Mucosa of descending colon (tissue), 3 donors: Measurements from ENCODE around the gene SLC29A3. TPM values are rescaled to one million over a fixed set of nuclear protein-coding genes. Genes with fewer than 3 reads are reported as not detected.
"Not testable (repeated sequence)": the region's sequence is repeated elsewhere in the genome, so short reads cannot be mapped to it uniquely, and the experiment has no call there.

ENCODE experiments used
- ATAC-seq: fragments of 200-7000 bp; cut with Tn5 transposase; one replicate; pipeline ENCODE4 v1.9.1; 2020; ENCODE audit warnings: mild to moderate bottlenecking, moderate library complexity
- DNase-seq, 3 donors: peaks; one replicate each; pipeline ENCODE4 v3.0.0-alpha.2; 2020
- H3K36me3 ChIP-seq: fragments of 200-600 bp; one replicate; pipeline ENCODE4 v1.8.0; 2021; ENCODE audit warnings: low read depth, mild to moderate bottlenecking
- H3K4me1 ChIP-seq: fragments of 200-600 bp; one replicate; pipeline ENCODE4 v1.8.0; 2021; ENCODE audit warnings: low read depth, mild to moderate bottlenecking
- H3K4me3 ChIP-seq: fragments of 200-600 bp; one replicate; pipeline ENCODE4 v1.8.0; 2021; ENCODE audit warnings: mild to moderate bottlenecking
- H3K9me3 ChIP-seq: fragments of 200-600 bp; one replicate; pipeline ENCODE4 v1.8.0; 2021; ENCODE audit warnings: mild to moderate bottlenecking
- intact Hi-C, 2 donors: fragments of 100-400 bp; cut with DNase I in 1 of 2; cut with micrococcal nuclease in 1 of 2; formaldehyde crosslinking; loops; one replicate each; pipeline versions ENCODE4 v1.11.0 to v1.11.1; 2022; cut with DNase I, micrococcal nuclease
- total RNA-seq, 3 donors: library from RNA; stranded (reverse); fragmentation: NEBNext Ultra II Directional in 2 of 3; extraction: Animal tissue kit (Norgen Biotek cat#: 25700) in 2 of 3; gene quantifications; one replicate each; pipeline versions ENCODE4 v1.2.1 to v1.2.4, GENCODE V29; 2021 to 2023
- TF ChIP-seq, protein P1 (sequence below): fragments of 200-600 bp; IDR thresholded peaks from one replicate; pipeline ENCODE4 v1.8.0; 2022; ENCODE audit warnings: antibody characterized with exemption, mild to moderate bottlenecking
- donor health status: DM: no; HTN: no; CAD: no; lungs with moderate emphysema.
- donor health status: DM: no; HTN: no; CAD: no.
- donor health status: DM: no; HTN: yes; CAD: no.

The SLC29A3 gene
- total RNA-seq, 3 donors from 2014 or later = 6.0 to 6.4 (median 6.3) TPM

DNA sequence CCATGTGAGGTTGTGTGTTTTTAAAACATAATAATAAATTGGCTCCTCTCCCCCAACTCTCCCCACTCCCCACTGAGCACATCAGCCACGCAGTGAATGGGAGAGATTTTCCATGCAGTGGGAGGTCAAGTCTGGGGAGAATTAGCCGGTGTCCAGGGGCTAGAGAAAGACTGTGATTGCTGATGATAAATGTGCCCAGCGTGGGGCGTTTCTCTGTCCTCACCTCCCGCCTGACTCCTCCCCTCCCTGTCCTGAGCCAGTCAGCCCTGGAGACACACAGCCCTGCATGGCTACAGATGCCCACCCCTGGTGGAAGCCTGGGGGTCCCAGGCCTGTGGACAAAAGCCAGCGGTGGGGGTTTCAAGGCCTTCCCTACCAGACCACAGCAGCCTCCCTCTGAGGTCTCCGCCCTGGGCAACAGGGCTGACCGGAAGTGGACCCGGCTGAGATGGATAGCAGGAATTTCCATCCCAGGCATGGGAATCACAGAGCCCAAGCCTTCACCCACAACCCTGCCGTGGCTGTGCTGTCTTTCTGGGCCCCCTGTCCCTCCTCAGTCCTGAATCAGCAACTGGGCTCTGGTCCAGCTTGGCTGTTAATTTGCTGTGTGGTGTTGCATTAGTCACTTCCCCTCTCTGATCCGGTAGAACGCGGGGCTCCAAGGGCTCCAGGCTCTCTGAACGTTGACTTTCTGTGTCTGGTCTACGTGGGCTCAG lies 46.8 kb upstream of the SLC29A3 start:
- Histone ChIP-seq H3K9me3 (no peaks in the 10 kb centered on the region), H3K4me3 (no peak overlapping the region), H3K4me1 (no peaks in the 10 kb centered on the region), H3K36me3 (no peaks in the 10 kb centered on the region)
- intact Hi-C loops = loop anchor here in 1 of 2 donors (10.0 kb wide), 1 partner anchor 57 kb away; the partner anchor contains the start of gene UNC5B
- TF ChIP-seq, protein P1, sequence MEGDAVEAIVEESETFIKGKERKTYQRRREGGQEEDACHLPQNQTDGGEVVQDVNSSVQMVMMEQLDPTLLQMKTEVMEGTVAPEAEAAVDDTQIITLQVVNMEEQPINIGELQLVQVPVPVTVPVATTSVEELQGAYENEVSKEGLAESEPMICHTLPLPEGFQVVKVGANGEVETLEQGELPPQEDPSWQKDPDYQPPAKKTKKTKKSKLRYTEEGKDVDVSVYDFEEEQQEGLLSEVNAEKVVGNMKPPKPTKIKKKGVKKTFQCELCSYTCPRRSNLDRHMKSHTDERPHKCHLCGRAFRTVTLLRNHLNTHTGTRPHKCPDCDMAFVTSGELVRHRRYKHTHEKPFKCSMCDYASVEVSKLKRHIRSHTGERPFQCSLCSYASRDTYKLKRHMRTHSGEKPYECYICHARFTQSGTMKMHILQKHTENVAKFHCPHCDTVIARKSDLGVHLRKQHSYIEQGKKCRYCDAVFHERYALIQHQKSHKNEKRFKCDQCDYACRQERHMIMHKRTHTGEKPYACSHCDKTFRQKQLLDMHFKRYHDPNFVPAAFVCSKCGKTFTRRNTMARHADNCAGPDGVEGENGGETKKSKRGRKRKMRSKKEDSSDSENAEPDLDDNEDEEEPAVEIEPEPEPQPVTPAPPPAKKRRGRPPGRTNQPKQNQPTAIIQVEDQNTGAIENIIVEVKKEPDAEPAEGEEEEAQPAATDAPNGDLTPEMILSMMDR = no peak
- no peak for ATAC-seq
- DNase-seq = no peak

DNA sequence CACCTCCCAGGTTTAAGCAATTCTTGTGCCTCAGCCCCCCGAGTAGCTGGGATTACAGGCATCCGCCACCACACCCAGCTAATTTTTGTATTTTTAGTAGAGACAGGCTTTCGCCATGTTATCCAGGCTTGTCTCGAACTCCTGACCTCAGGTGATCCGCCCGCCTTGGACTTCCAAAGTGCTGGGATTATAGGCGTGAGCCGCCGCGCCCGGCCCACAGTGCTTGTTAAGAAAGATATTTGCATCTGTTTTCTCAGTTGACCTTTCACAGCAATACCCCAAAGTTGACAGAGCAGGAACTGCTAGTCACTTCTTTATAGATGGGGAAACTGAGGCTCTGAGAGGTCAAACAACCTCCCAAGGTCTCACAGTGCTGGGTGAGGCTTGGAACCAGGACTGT lies 46.1 kb upstream of the SLC29A3 start:
- not testable (repeated sequence) for H3K9me3 ChIP-seq, DNase-seq, ATAC-seq, H3K4me3 ChIP-seq, H3K4me1 ChIP-seq, H3K36me3 ChIP-seq
- intact Hi-C loops = loop anchor here in 1 of 2 donors (10.0 kb wide), 1 partner anchor 58 kb away; the partner anchor contains the start of gene UNC5B

DNA sequence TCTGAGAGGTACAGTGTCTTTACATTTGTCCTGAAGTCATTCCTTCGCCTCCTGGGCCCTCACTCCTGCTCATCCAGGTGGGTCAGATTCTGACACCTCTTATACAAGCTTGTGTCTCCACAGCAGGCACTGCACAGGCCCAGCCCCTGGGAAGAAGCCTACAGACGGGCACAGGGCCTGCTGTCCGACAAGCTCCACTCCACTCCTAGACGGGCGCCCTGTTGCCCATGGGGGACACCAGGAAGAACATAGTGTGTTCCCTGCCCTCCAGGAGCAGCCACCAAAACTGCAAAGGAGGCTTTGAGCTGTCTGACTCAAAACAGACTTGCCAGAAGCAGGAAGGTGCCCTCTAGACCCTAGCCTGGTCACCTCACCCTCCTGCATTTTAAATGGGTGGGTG lies 45.6 kb upstream of the SLC29A3 start:
- ATAC-seq = no peak
- TF ChIP-seq, protein P1 = no peak
- Histone ChIP-seq H3K36me3 (no peaks in the 10 kb centered on the region), H3K9me3 (no peaks in the 10 kb centered on the region), H3K4me1 (no peaks in the 10 kb centered on the region), H3K4me3 (no peak overlapping the region)
- DNase-seq = no peak
- intact Hi-C loops = loop anchor here in 1 of 2 donors (10.0 kb wide), 1 partner anchor 59 kb away; the partner anchor contains the start of gene UNC5B

DNA sequence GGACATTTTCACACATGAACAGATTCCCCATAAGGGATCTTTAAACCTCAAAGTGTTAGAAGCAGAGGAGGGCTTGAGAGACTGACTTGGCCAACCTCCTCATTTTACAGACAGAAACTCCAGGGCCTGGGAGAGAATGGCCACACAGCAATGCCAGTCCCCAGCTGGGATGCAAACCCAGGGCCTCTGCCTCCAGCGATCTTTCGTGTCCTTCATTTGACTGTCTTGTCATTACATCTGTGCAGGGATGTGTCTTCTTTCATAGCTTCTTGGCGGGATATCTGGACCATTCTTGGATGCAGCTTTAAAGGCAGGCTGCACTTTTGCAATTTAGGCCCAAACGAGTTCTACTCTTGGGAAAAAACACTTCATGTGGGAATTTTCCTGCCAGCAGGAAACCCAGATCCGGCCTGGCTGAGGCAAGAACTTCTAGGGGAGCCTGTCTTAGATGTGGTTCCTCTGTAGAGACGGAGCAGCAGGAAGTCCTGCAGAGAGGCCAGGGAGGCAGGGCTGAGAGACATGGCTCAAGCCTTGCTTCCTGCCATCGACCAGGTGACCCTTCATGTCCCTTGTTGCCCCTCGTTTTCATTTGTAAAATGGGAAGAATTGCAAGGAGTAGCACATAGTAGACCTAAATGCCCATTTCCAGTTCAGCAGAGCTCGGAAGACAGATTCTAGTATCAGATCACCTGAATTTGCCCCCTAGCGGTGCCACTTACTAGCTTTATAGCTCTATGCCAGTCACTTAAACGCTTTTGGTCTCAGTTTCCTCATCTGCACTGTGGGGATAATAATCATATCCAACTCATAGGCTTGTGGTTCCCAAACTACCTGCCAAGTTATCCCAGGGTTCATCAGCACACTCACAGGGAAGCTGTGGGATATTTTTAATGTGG lies 43.9 kb upstream of the SLC29A3 start:
- no peaks in the 10 kb centered on the region for H3K9me3 ChIP-seq
- intact Hi-C loops = loop anchor here in 1 of 2 donors (10.0 kb wide), 1 partner anchor 60 kb away; the partner anchor contains the start of gene UNC5B
- TF ChIP-seq, protein P1 = no peak
- no peaks in the 10 kb centered on the region for H3K4me1 ChIP-seq
- no peaks in the 10 kb centered on the region for H3K36me3 ChIP-seq
- no peak for DNase-seq
- no peak overlapping the region for H3K4me3 ChIP-seq
- no peak for ATAC-seq

DNA sequence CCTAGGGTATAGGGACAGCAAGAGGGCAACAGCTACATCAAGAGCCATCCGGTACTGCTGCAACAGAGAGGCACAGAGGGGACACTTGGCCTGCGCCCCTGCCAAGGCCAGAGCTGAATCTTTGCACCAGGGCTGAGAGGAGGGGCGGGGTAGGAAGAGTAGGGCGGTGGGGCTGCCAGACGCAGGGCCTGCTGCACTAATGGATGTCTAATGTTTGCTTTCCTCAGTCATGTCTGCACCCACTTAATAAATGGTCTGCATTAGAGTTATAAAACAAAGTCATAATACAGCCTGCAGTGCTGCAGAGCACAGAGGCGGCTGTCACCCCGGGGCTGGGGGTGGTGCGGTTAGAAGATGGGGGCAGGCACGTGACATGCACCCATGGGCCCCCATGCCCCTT lies 42.2 kb upstream of the SLC29A3 start:
- TF ChIP-seq, protein P1 = no peak
- Histone ChIP-seq H3K36me3 (no peaks in the 10 kb centered on the region), H3K4me3 (no peak overlapping the region), H3K9me3 (no peaks in the 10 kb centered on the region), H3K4me1 (no peaks in the 10 kb centered on the region)
- intact Hi-C loops = loop anchor here in 1 of 2 donors (10.0 kb wide), 1 partner anchor 62 kb away; the partner anchor contains the start of gene UNC5B
- ATAC-seq = no peak
- DNase-seq = no peak
